ENCODE measurements around the gene FOXC2.

Gene FOXC2

GRCh38 chr16:86593913-86594620, 27.4 kb downstream of the FOXC2 start:
- no peak for DNase-seq

- DNase-seq: peak; percentile 65
Measured at GRCh38 chr16:86594721-86595120, 28.1 kb downstream of the FOXC2 start.

- DNase-seq: no peak
Measured at GRCh38 chr16:86595983-86596605, 29.5 kb downstream of the FOXC2 start.

GRCh38 chr16:86597126-86597879, 30.7 kb downstream of the FOXC2 start:
- no peak for DNase-seq

- peak; percentile 68 for DNase-seq
Measured at GRCh38 chr16:86597880-86598606, 31.4 kb downstream of the FOXC2 start.

- DNase-seq: peak; percentile 83
Measured at GRCh38 chr16:86598607-86599565, 32.3 kb downstream of the FOXC2 start.

- DNase-seq: no peak
Measured at GRCh38 chr16:86601356-86601755, 34.7 kb downstream of the FOXC2 start.

GRCh38 chr16:86602521-86602920, 35.9 kb downstream of the FOXC2 start:
- DNase-seq: no peak

GRCh38 chr16:86604436-86605193, 38.0 kb downstream of the FOXC2 start:
- no peak for DNase-seq

GRCh38 chr16:86605950-86606349, 39.3 kb downstream of the FOXC2 start:
- no peak for DNase-seq

- DNase-seq: no peak
Measured at GRCh38 chr16:86608301-86608747, 41.7 kb downstream of the FOXC2 start.

GRCh38 chr16:86609115-86609514, 42.5 kb downstream of the FOXC2 start:
- peak; percentile 96 for DNase-seq

- no peak for DNase-seq
Measured at GRCh38 chr16:86609661-86610060, 43.0 kb downstream of the FOXC2 start.

GRCh38 chr16:86610779-86611524, 44.3 kb downstream of the FOXC2 start:
- no peak for DNase-seq

GRCh38 chr16:86611525-86611855, 44.9 kb downstream of the FOXC2 start:
- peak; percentile 71 for DNase-seq

GRCh38 chr16:86611941-86612340, 45.3 kb downstream of the FOXC2 start:
- no peak for DNase-seq

GRCh38 chr16:86614699-86615098, 48.1 kb downstream of the FOXC2 start:
- no peak for DNase-seq

GRCh38 chr16:86616906-86617305, 50.3 kb downstream of the FOXC2 start:
- no peak for DNase-seq

- DNase-seq: no peak
Measured at GRCh38 chr16:86618431-86619238, 52.0 kb downstream of the FOXC2 start.
